ENCODE data around the gene NCEH1.
A peak's percentile ranks its signal among the peaks of the same experiment; 100 is the strongest.

The NCEH1 gene

DNA sequence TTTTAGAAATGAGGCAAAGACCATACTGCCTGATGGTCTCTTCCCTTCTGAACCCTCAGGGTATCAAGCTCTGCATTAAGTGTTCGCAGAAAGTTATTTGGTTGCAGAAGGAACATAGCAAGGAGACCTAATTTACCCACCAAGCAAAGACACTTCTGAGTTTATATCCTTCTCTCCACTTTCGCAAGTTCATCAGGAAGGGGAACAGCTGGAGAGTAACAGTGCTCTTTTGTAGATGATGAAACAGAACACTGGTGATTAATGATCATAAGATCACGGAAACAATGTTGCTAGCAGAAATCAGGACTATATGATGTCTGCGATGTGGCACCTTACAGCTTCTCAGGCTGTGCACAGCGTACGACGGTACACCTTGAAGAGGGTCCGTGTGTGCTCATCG, 62.1 kb downstream of the NCEH1 start:
- no peak for DNase-seq

DNA sequence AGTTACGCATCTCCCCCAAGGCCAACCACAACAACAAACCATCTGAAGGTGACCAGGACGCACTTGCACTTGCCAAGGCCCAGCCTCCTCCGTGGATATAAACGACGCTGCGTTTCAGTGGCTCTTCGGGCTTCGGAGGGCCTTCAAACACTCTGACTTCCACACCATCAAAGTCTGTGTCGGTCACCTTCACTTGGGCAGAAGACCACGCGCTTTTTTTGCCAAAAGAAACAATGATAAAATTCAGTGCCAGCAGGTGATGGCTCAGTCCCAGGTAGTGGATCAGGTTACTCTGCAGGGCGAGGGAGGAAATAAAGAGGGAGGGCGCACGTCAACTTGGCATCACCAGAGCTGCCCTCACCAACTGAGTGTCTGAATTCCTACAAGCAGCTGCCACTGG, 63.0 kb downstream of the NCEH1 start:
- DNase-seq = no peak

DNA sequence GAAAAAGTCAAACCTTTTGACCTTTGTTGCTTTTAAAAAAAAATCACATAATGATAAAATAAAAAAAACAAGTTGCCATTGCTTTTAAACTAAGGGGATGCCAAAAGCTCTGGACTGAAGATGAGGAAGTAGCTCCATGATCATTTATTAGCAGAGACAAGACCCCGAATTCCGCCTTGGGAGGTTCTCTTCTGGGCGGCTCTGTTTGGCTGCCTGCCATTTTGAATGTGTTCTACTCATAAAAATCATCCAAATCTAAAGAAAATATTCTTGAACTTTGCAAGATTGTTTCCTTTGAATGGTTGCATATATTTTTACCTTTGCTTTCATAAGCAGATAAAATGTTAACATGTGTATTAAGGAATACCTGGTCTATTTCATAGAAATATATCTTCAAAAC, 63.8 kb downstream of the NCEH1 start:
- DNase-seq = no peak

DNA sequence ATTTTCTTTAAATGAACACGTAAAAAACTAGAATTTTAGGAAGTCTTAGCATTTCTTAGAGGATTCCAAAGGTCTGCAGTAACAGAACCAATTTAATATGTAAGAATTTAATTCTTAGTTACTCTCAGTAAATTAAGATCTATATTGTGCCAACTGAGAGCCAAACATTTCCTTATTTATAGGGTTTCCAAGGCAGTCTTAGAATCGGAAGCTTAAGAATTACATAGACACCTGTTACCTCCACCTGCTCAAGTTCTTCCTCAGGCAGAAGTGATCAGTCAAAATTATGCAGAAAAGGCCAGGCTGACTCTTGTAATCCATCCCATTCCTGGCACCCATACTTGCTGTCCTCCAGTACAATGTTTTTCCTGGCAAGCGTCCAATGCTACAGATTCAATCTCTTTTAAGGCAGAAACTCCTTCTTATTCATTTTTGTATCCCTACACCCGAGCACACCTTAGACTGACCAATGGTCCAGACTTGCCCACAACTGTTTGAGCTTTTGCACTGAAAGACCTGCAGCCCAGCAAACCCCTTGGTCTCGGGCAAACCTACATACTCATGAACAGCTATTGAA, 64.3 kb downstream of the NCEH1 start:
- peak in 1 of 56 donors; percentile 6 for DNase-seq

DNA sequence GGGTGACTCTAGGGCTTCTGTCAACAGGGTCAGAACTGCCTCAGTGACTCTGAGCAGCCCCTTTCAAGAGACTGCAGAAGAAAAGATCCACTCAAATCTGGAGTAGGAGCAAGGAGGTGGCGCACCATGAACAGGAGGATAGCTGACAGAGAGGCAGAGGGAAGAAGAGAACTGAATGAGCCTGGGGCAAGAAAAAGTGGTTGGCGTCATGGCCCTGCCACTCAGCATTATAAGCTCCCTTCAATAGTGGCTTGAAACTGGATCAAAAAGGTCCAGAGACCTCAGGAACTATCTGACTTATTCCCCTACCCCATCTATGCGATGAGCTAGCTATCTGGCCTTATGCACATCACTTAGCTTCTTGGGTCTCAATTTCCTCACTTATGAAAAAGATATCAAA, 66.6 kb downstream of the NCEH1 start:
- DNase-seq = no peak

DNA sequence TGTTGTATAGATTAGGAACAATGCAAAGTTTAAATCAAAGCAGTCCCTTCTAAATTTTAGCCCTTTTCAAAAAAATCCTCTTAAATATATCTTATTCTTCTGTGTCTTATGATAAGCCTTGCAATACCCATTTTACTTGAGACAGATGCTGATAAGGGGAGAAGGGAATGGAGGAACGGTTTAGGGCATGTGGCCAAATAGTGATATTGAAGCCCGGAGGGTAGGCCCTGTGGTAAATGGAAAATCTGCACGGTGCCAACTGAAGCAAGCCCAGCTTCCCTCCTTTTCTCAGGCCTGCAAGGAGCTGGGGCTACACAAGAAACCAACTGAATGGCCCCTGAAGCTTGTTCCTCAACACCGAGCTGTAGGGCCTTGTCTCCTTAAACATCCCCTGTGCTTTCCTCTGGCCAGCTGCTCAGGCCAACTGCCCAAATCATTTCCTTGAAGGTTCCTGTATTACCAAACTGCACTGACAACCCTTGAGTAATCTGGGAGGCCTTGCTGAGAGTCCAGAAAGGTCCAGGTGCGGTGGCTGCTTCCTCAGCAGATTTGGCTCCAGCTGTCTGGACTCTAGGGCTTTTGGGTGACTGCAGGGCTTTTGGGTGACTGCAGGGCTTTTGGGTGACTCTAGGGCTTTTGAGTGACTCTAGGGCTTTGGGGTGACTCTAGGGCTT, 67.2 kb downstream of the NCEH1 start:
- no peak for DNase-seq

DNA sequence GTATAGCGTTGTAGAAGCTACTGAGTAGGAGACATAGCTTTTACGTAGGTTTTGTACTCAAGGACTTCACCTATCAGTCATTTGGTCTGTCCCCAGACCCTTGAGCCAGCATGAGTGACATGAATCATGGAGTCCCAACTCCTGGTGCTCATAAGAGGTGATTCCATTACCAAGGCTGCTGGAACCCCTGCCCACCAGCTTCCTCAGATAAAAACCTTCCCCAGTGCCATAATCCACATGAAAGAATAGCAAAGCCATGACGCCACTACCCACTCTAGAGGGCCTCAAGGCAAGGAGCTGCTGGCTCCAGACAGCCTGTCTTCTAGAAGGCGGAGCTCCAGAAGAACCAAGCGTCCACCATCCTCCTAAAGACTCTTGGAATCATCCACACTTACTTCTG, 69.6 kb downstream of the NCEH1 start:
- no peak for DNase-seq

DNA sequence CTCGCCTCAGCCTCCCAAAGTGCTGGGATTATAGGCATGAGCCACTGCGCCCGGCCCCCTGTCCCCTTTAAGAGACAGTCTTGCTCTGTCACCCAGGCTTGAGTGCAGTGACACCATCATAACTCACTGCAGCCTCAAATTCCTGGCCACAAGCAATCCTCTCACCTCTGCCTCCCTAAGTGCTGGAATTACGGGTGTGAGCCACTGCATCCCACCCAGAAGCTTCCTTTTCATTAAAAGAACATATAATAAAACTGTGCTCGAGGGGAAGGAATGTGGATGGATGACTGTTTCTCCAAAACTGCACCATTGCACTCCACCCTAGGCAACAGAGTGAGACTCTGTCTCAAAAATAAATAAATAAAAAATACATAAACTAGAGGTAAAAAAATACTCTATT, 70.1 kb downstream of the NCEH1 start:
- DNase-seq = no peak

DNA sequence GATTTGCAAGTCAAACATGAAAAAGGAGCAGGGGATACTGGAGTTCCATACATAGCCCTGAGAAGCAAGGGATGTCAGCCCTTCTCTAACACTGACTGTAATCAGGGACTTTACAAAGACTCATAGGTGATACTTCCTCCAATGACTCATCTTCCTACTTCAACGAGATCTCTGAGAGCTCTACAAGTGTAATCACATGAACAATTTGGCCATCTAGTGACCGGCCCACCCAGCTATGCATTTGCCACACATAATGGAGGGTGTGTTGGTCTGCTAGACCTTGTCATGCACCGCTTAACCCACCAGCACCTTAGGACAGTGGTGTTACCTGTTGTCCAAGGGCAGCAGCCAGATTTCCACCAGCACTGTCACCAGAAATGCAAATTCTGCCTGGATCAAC, 75.3 kb downstream of the NCEH1 start:
- DNase-seq = no peak

DNA sequence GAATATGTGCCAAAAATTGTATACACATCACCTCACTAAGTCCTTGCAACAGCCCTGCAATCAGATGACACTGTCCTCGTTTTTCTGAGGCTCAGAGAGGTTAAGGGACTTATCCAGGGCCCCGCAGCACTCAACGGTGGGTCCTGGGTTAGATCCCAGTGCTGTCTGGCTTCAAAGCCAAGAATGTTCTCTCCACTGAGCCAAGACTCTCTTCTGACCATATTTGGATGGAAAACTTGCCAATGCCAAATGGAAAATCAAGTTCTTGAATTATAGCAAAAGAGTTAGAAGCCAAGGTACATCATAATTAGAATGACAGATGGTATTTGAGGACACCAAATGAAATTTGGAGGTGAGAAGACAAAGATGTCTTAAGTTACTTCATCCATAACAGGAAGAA, 75.9 kb downstream of the NCEH1 start:
- DNase-seq = no peak

DNA sequence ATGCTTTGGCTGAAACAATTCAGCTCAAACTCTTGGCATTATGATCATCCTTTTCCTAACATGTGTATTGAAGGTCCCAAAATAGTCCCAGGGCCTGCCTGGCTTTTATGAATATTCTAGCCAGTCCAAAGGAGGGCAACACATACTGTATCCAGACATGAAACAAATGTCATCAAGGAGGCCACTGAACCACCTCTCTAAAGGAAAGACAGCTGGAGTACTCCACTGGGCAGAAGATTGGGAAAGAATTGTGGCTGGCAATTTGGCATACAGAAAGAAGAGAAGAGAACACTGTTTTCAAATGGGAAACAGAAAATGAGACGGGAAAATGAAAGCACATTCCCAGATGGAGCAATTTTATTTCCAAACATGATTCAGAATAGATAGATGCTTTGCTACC, 80.6 kb downstream of the NCEH1 start:
- DNase-seq = no peak

DNA sequence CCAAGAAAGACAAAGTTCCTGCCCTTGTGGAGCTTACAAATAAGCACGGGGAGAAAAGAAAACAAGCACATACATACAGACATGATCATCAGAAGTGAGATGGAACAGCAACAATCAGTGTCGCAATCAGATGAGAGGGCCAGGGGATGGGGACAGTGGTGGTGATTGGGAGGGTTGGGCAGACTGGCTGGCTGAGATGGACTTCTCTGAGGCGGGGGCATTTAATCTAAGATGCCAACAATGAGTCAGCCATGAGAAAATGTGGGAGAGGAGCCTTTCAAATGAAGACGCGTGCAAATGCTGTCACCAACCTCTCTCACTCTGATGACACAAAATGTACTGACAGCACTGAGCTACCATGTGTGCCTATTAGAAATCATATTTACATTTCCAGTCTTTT, 81.4 kb downstream of the NCEH1 start:
- peak in 1 of 56 donors; percentile 1 for DNase-seq

DNA sequence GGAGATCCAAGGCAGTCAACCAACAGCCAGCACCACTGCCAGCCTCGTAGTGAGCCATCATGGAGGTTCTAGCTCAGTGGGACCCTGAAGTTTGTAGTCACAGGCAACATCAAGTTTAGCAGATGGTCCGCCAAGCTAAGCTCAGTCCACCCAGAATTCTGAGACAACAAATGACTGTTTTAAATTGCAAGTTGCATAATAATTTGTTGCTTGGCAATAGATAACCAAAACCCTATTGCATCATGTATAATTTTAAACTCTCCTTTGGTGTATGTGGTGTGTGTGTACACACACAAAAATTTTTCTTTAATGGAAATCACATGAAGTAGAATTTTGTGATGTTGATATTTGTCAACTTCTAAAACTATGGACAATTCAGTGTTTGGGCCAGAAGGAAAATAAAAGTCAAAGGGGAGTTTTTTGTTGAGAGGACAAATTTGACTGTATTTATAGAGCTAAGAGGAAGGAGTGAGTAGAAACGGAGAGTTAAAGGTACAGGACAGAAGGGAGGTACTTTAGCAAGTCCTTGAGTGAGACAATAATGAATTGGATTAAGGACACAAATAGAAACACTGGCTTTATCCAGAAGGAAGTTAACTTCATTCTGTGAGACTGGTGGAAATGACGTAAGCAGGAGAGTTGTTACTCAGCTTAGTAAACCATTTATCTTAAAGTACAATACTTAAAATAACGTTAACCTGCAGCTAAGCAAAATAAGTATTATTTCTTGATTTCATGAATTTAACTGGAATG, 83.6 kb downstream of the NCEH1 start:
- DNase-seq = no peak

DNA sequence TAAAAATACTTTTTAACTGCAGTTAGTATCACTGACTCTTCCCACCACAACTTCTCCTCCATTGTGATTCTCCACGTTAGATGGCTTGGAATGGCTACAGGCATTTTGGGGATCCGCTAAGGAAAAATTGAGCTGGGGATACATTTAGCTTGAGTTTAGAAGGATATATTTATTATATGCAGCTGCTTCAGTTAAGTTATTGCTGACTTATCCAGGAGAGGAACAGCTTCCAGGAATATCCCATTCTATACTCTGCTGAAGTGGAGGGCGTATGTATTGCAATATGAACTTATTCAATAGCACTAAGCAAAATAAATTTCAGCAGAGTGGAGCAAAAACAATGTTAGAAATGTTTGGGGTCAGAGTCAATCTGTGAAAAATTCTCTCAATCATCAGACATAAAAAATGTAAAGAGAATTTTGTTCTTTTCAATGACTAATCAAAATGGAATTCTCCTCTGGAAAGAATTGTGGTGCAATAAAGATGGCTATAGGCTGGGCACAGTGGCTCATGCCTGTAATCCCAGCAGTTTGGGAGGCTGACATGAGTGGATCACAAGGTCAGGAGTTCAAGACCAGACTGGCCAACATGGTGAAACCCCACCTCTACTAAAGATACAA, 84.7 kb downstream of the NCEH1 start:
- DNase-seq = no peak

DNA sequence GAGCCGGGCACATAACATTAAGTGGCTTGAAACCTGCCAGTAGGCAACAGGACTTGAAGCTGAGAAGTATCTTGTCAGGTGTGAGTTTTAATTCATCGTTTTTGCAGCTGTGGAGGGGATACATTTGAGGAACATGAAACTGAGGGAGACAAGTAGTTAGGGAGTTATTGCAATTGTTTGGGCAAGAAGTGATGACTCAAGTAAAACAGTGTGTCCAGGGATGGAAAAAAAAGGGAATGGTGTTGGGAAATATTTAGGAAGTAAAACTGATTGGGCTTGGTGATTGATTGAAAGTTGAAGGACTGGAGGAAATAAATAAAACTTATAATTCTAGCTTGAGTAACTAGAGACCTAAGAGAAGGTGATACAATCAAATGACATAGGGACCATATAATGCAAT, 85.5 kb downstream of the NCEH1 start:
- DNase-seq = no peak

DNA sequence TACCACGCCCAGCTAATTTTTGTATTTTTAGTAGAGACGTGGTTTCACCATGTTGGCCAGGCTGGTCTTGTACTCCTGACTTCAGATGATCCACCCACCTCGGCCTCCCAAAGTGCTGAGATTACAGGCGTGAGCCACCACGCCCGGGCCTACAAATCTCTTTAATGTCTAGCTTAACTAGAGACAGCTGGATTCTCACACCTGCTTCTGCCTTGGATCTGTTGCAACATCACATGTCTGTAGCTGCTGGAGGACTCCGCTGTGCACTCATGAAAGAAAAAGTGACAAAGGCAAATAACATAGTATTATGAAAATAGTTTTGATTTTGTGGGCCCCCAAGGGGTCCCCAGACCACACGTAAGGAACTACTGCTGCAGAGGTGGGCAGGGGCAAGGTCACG, 85.9 kb downstream of the NCEH1 start:
- DNase-seq = no peak

DNA sequence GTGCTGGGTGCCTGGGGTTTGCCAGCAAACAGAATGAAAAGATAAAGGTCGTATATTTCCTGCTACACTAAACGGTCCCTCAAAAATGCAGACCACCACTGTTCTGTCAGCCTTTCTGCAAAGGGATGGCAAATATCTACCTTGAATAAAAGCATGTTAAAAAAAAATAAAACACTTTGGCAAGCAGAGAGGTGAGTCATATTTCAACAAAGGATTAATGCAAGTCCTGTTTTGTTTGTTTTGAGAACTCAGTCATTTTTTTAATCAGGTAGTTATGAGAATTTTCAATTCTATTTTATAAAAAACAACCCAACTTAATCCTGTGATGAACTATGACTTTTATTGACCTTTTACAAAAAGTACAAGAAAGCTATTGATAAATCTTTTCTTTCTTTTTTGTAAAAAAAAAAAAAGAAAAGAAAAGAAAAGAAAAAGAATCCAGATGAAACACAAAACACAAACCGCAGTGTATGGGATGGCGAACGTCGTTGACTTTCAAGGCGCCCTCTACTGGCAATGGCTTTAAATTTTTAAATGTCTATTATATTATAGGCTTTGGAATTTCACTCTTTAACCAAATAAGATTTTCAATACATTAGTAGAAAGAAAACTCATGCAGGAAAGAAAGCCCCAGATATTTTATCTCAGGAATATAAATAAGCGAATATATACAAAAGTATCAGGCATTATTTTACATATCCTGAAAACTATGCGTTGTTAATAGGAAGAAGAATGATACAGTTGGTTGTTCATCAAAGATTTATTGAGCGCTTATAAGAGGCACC, 87.8 kb downstream of the NCEH1 start:
- peak in 1 of 56 donors; percentile 8 for DNase-seq

DNA sequence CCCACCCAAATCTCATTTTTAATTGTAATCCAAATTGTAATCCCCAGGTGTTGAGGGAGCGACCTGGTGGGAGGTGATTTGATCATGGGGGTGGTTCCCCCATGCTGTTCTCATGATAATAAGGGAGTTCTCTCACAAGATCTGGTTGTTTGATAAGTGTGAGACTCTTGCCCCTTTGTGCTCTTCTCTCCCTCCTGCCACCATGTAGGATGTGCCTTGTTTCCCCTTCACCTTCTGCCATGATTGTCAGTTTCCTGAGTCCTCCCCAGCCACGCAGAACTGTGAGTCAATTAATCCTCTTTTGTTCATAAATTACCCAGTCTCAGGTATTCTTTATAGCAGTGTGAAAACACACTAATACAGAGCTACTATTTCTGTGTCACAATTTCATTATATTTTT, 88.7 kb downstream of the NCEH1 start:
- DNase-seq = no peak

DNA sequence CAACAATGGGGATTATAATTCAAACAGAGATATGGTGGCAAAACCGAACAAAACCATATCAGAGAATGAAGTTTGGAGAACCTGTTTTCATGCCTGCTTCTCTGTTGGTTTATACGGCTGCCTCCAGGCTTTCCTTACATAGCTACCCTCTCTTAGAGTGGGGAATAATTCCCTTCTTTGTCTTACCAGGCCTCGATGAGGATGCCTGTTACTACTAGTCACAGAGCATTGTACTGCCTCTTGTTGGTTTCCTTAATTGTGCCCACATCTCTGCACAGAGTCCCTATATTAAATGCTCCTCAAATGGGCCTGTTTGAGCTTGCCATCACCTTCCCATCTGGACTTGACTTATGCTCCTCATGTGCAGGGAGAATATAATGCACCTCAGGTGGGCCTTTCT, 92.9 kb downstream of the NCEH1 start:
- DNase-seq = no peak

DNA sequence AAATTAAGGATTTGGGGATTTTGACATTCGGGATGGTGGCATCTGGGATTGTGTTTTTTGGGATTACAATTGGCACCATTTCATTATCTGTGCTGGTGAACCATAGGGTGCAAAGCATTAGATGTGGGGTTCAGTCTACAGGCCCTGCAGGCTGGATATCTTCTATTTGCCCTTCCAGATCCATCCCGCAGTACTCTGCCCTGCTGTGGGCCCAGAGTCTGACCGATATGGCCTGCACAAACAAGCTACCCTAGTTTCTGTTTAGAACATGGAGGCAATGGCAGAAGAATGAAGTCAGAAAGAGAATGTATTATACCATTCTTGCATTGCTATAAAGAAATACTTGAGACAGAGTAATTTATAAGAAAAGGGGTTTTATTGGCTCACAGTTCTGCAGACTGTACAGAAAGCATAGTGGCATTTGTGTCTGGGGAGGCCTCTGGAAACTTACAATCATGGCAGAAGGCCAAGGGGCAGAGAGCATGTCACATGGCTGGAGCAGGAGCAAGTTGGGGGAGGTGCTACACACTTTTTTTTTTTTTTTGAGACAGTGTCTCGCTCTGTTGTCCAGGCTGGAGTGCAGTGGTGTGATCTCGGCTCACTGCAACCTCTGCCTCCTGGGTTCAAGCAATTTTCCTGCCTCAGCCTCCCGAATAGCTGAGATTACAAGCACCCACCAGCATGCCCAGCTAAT, 93.7 kb downstream of the NCEH1 start:
- no peak for DNase-seq

DNA sequence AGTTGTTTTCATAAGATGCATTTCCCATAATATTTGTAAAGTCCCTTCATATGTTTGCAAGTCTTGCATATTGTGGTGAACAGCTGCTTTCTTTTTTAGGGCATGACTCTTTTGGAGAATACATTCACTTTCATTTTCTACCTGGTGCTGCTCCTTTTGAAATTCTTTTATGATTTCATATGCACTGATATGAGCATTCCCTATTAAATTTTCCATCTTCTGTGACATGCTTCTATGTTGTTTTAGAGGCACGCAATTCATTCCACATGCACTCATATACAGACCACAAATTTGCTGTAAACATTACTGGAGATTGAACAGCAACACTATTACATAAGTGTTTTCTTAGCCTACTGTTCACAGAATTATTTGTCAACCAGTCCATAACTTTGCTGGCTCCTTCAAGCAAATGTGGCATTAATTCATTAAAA, 94.8 kb downstream of the NCEH1 start:
- no peak for DNase-seq
